AG10803 (cell line): Measurements from ENCODE around the gene TBC1D7.

Experiments used
- DNase-seq: peaks from one replicate; pipeline ENCODE4 v3.0.0; 2010; ENCODE audit warnings: low read depth
- H3K4me3 ChIP-seq: 2 replicates; pipeline ENCODE4 v1.5.1; 2011; ENCODE audit warnings: mild to moderate bottlenecking, low read length, control low read depth
- TF ChIP-seq, protein P1 (sequence below): conservative IDR thresholded peaks from 2 replicates; pipeline ENCODE4 v1.5.1; 2011; ENCODE audit warnings: mild to moderate bottlenecking, low read length, control low read depth, inconsistent platforms

The TBC1D7 gene

GRCh38 chr6:13294499-13295069, 33.8 kb downstream of the TBC1D7 start:
- DNase-seq: no peak
- H3K4me3 ChIP-seq: no peak overlapping the region
- TF ChIP-seq, protein P1, sequence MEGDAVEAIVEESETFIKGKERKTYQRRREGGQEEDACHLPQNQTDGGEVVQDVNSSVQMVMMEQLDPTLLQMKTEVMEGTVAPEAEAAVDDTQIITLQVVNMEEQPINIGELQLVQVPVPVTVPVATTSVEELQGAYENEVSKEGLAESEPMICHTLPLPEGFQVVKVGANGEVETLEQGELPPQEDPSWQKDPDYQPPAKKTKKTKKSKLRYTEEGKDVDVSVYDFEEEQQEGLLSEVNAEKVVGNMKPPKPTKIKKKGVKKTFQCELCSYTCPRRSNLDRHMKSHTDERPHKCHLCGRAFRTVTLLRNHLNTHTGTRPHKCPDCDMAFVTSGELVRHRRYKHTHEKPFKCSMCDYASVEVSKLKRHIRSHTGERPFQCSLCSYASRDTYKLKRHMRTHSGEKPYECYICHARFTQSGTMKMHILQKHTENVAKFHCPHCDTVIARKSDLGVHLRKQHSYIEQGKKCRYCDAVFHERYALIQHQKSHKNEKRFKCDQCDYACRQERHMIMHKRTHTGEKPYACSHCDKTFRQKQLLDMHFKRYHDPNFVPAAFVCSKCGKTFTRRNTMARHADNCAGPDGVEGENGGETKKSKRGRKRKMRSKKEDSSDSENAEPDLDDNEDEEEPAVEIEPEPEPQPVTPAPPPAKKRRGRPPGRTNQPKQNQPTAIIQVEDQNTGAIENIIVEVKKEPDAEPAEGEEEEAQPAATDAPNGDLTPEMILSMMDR: no peak

DNA sequence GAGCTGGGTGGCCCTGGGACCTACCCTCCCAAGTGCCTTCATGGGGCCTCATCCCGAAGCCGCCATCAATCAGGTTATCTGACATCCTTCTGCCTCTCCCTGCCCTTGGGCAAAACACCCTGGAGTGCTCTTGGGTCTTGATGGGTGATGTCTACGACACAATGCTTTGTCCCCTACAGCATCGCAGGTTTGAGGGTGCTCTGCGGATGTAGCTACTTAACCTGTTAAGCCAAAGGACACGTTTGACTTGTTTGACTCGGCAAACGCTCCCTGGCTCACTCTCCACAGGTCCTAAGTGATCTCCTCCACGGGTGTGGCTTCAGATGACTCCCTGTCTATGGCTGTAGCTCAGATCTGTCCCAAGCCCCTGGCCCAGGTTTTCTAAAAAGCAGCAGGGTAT, 35.6 kb downstream of the TBC1D7 start:
- no peak overlapping the region for H3K4me3 ChIP-seq
- no peak for DNase-seq
- TF ChIP-seq, protein P1: no peak

GRCh38 chr6:13290335-13290734, 38.0 kb downstream of the TBC1D7 start:
- TF ChIP-seq, protein P1: no peak
- no peak overlapping the region for H3K4me3 ChIP-seq
- no peak for DNase-seq

DNA sequence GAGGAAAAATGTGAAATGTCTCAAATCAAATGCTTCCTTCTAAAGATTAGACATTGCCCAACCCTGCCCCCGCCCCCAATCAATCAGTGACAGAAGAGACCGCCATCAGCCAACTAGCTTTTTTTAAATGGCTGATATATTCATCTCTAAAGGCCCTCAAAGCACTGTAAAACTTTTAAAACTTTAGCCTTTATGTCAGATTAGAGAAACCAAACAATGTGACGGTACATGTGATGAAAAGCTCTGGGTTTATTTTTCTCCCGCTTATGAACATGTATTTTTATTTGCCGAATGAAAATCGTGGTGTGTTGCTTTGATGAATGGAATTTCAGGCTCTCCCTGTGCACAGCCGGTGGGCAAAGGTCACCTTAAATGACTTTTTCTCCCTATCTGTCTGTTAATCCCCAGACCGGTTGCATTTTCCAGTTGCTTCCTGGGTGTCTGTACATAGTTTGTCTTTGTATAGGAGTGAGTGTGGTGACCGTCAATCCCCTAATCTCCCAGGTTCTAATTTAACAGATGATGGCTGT, 38.5 kb downstream of the TBC1D7 start:
- TF ChIP-seq, protein P1: no peak
- no peak for DNase-seq
- no peak overlapping the region for H3K4me3 ChIP-seq

DNA sequence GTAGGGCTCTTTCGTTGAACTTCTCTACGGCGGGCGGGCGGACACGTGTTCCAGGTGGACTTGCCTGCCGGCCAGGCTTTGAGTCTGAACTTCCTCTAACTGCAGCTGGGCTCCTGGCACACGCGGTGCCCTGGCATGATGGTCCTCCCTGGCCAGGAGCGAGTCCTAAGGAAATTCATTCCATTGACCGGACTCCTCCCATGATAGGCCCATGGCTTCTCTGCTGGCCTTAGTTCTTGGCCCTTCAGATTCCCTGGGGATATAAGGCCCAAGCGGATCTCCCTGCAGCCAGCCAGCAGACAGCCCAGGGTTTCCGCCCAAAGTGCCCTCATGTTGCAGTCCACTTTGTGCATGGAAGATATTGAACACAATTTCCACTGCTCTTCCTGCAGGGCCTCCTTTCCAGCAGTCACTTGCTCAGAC, 39.4 kb downstream of the TBC1D7 start:
- TF ChIP-seq, protein P1: no peak
- no peak overlapping the region for H3K4me3 ChIP-seq
- no peak for DNase-seq

DNA sequence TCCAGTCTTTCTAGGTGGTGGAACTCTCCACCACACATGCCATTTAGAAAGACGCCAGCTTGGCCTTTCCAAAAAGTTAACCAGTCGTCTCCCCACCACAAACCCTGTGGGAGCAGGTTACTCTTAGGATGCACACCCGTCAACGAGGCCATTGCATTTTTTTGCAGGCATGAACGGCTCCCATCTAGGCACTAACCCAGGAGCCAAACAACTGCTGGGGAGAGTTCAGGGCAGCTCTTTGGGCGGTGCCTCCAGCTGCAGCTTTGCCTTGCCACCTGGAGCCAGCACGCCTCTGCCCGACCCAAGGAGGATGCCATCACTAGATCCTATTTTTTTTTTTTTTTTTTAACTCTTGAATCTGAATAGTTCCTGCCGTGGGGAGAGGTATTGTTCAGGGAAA, 39.9 kb downstream of the TBC1D7 start:
- H3K4me3 ChIP-seq: no peak overlapping the region
- TF ChIP-seq, protein P1: no peak
- no peak for DNase-seq

GRCh38 chr6:13287104-13287503, 41.2 kb downstream of the TBC1D7 start:
- DNase-seq: no peak
- H3K4me3 ChIP-seq: no peak overlapping the region
- TF ChIP-seq, protein P1: no peak
